Karpas-422 (cell line): Measurements from ENCODE around the gene AQP2. TPM values are rescaled to one million over a fixed set of nuclear protein-coding genes. Genes with fewer than 3 reads are reported as not detected.

Experiments used
- DNase-seq: peaks from one replicate; pipeline ENCODE4 v3.0.0-alpha.2; 2015
- H2AFZ ChIP-seq: fragments of 200-600 bp; sonication (generic); 2 replicates; pipeline ENCODE4 v1.6.1; 2014; ENCODE audit warnings: antibody characterized with exemption, low read length, mixed read lengths
- H3K27ac ChIP-seq: fragments of 200-600 bp; sonication (generic); 2 replicates; pipeline ENCODE4 v1.5.1; 2014; ENCODE audit warnings: mild to moderate bottlenecking, low read length, moderate library complexity
- H3K27me3 ChIP-seq: fragments of 200-600 bp; sonication (generic); 2 replicates; pipeline ENCODE4 v1.6.1; 2014; ENCODE audit warnings: low read length, mixed read lengths
- H3K36me3 ChIP-seq: fragments of 200-600 bp; sonication (generic); 2 replicates; pipeline ENCODE4 v1.6.1; 2014; ENCODE audit warnings: low read length, mixed read lengths; ENCODE audit not compliant: insufficient read depth
- H3K4me1 ChIP-seq: fragments of 200-600 bp; sonication (generic); 2 replicates; pipeline ENCODE4 v1.6.1; 2014; ENCODE audit warnings: mild to moderate bottlenecking, low read length, mixed read lengths
- H3K4me2 ChIP-seq: fragments of 200-600 bp; sonication (generic); 2 replicates; pipeline ENCODE4 v1.6.1; 2014; ENCODE audit warnings: low read length, low read depth, mild to moderate bottlenecking; ENCODE audit not compliant: poor library complexity, severe bottlenecking
- H3K4me3 ChIP-seq: fragments of 200-600 bp; sonication (generic); 2 replicates; pipeline ENCODE4 v1.5.1; 2014; ENCODE audit warnings: mild to moderate bottlenecking, antibody characterized with exemption, low read length, mixed read lengths
- H3K79me2 ChIP-seq: fragments of 200-600 bp; sonication (generic); 2 replicates; pipeline ENCODE4 v1.6.1; 2014; ENCODE audit warnings: mild to moderate bottlenecking, low read length, mixed read lengths
- H3K9ac ChIP-seq: fragments of 200-600 bp; sonication (generic); 2 replicates; pipeline ENCODE4 v1.6.0; 2014; ENCODE audit warnings: low read length
- H3K9me2 ChIP-seq: fragments of 200-600 bp; sonication (generic), shearing (Covaris generic); replicated peaks from 2 replicates; pipeline ENCODE4 v1.6.0; 2014; ENCODE audit warnings: mild to moderate bottlenecking, low read length, moderate library complexity; ENCODE audit not compliant: insufficient read depth
- H3K9me3 ChIP-seq: fragments of 300-700, 200-600 bp; sonication (generic); 2 replicates; pipeline ENCODE4 v1.6.1; 2014; ENCODE audit warnings: low read length, mixed read lengths
- H4K20me1 ChIP-seq: fragments of 200-600 bp; sonication (generic); 2 replicates; pipeline ENCODE4 v1.6.1; 2014; ENCODE audit warnings: mild to moderate bottlenecking, antibody characterized with exemption, low read length, low read depth; ENCODE audit not compliant: insufficient read depth
- total RNA-seq: library from RNA; depleted of rRNA; stranded (reverse); fragments of >200 nt; shearing (Covaris generic); gene quantifications from 2 replicates; pipeline ENCODE4 v1.2.3, GENCODE V29; 2014; ENCODE audit warnings: low replicate concordance; rRNA removed

AQP2 gene, protein sequence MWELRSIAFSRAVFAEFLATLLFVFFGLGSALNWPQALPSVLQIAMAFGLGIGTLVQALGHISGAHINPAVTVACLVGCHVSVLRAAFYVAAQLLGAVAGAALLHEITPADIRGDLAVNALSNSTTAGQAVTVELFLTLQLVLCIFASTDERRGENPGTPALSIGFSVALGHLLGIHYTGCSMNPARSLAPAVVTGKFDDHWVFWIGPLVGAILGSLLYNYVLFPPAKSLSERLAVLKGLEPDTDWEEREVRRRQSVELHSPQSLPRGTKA
- total RNA-seq, result 0.07 and 0.63 TPM in 2 replicates

DNA sequence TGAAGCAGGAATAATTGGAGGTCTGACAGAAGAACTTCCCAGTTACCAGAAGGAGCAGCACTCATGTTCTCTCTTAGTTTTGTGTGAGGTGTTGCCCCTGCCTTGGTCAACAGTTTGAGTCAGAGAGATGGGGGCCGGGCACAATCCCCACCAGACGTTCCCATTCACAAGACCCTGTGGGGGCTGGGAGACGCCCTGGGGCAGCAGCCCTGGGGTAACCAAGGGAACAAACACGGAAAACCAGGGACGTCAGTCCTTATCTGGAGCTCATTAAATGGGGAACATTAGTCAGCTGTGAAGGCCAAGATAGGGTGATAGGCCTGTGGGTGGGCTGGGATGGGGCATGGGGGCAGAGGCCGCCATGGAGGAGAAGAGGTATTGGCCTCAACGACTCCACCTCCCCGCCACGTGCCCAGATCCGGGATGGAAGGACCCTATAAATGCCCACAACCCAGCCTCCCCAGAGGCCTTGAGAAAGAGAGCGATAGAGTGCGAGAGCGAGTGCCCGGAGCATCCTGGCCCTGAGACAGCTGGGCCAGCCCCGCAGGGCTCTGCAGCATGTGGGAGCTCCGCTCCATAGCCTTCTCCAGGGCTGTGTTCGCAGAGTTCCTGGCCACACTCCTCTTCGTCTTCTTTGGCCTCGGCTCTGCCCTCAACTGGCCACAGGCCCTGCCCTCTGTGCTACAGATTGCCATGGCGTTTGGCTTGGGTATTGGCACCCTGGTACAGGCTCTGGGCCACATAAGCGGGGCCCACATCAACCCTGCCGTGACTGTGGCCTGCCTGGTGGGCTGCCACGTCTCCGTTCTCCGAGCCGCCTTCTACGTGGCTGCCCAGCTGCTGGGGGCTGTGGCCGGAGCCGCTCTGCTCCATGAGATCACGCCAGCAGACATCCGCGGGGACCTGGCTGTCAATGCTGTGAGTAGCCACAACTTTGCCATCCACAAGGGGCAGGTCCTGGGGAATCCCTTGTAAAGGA, at the start of gene AQP2:
Gene AQP2, plus strand, starts transcription at position 465 of the 979 bp plus-strand sequence. Its CDS starts 94 bp downstream, at position 559.
- no peak for DNase-seq
- peaks cover 100% of the 10 kb centered on the region for H3K4me1 ChIP-seq

DNA sequence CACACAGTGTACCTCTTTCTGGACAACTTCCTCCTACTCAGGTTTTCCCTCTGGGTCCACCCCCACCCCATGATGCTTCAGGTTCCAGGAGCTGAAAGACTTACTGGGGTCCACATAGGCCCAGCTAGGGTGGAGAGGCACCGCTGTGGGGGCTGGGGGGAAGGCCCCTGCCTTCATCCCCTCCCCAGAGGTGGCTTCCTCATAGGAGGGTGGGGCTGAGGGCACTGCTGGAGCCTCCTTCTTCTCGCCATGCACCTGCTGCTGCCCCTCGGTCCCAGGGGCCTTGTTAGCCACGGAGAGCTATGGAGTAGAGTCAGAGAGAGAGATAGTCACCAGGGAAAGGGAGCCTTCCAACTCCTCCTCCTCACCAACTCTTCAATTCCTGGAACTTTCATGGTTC, 49.5 kb upstream of the AQP2 start:
- Histone ChIP-seq H3K9me2 (no peaks in the 10 kb centered on the region), H3K36me3 (no peaks in the 10 kb centered on the region), H2AFZ (no peak overlapping the region), H3K27ac (peak overlapping the region; percentile 77), H3K9ac (no peak overlapping the region), H3K27me3 (no peaks in the 10 kb centered on the region), H4K20me1 (no peaks in the 10 kb centered on the region), H3K4me2 (peak overlapping the region; percentile 79), H3K4me1 (peaks cover 85% of the 10 kb centered on the region), H3K79me2 (no peaks in the 10 kb centered on the region), H3K4me3 (no peak overlapping the region), H3K9me3 (no peaks in the 10 kb centered on the region)
- DNase-seq, result no peak

More for the DNA sequence above, at the start of gene AQP2:
- Histone ChIP-seq H3K4me2 (peak within 1 kb of the TSS; percentile 62), H3K9me2 (no peaks in the 10 kb centered on the region), H3K36me3 (no peaks in the 10 kb centered on the region), H2AFZ (no peak within 1 kb of the TSS), H3K27ac (peak within 1 kb of the TSS; percentile 99), H3K9ac (peak within 1 kb of the TSS; percentile 72), H3K79me2 (no peaks in the 10 kb centered on the region), H4K20me1 (no peaks in the 10 kb centered on the region), H3K9me3 (no peaks in the 10 kb centered on the region), H3K27me3 (no peaks in the 10 kb centered on the region), H3K4me3 (peak within 1 kb of the TSS; percentile 36; the same call in 1 of the 2 replicates)

DNA sequence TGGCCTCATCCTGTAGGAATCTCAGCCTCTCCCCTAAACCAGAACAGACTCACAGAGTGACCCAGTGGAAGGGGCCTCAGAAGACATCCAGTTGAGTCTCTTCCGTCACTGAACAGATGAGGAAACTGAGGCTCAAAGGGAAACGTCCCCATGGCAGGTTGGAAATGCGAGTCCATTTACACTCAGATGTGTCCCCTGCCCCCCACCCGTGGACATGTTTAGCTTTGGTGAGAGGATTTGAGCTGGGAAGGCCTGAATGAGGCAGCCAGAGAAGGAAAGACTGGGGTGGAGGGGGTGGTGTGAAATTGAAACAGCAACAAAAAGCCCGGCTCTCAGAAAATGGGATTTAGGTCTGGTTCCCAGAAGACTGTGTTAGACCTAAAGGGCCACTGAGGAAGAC, 48.6 kb upstream of the AQP2 start:
- no peaks in the 10 kb centered on the region for H4K20me1 ChIP-seq
- no peak for DNase-seq
- no peaks in the 10 kb centered on the region for H3K9me3 ChIP-seq
- H2AFZ ChIP-seq, result no peak overlapping the region
- H3K4me1 ChIP-seq, result peaks cover 75% of the 10 kb centered on the region
- peak overlapping the region; percentile 77 for H3K27ac ChIP-seq
- no peaks in the 10 kb centered on the region for H3K36me3 ChIP-seq
- H3K4me3 ChIP-seq, result peak overlapping the region; percentile 68
- H3K27me3 ChIP-seq, result no peaks in the 10 kb centered on the region
- no peaks in the 10 kb centered on the region for H3K79me2 ChIP-seq
- H3K4me2 ChIP-seq, result peak overlapping the region; percentile 79
- H3K9ac ChIP-seq, result peak overlapping the region; percentile 76
- no peaks in the 10 kb centered on the region for H3K9me2 ChIP-seq

DNA sequence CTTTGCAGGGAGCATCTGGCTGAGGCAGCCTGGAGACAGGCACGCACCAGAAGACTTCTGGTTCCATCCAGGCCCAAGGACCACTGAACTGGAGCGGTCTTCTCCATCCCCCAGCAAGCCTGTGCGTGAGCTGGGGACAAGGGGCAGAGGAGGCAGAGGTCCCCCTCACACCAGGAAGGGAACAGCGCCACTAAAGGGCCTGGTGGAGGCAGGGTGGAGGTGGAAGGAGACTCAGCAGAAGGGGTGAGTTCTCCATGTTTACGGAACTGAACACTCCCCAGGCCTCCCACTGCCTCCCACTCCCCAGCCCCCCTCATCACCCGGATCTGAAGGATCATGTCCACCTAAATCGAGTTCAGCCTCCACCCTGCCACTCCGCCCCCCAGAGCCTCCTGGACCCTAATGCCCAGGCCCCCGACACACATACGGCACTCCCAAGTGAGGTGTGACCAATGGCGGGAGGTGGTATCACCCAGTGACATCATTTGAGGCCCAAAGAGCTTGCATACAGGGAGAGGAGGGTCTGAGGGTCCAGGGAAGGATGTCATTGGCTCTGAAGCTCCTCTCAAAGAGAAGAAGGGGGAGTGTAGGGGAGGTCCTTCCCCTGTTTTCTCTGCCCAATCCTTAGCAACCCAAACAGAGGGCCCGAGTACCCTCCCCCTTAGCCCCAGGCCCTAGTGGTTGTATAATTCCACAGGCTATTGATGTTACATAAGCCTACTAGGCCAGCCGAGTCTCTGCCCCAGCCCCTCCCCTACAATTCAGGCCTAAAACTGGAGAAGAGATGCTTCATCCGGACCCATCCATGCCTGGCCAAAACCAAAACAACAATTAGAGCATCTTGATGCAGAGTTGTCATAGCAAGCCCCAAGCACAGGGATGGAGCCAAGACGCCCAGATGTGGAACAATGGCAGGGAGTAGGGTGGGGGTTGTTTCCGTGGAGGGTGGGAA, 47.9 kb upstream of the AQP2 start:
- Histone ChIP-seq H3K9me3 (no peaks in the 10 kb centered on the region), H3K36me3 (no peaks in the 10 kb centered on the region), H3K79me2 (no peaks in the 10 kb centered on the region), H3K4me1 (peaks cover 75% of the 10 kb centered on the region), H2AFZ (no peak overlapping the region), H3K4me2 (peak overlapping the region; percentile 79), H3K27ac (peak overlapping the region; percentile 77), H3K27me3 (no peaks in the 10 kb centered on the region), H3K4me3 (peak overlapping the region; percentile 68), H3K9me2 (no peaks in the 10 kb centered on the region), H3K9ac (peak overlapping the region; percentile 76), H4K20me1 (no peaks in the 10 kb centered on the region)
- DNase-seq, result peak; percentile 85

DNA sequence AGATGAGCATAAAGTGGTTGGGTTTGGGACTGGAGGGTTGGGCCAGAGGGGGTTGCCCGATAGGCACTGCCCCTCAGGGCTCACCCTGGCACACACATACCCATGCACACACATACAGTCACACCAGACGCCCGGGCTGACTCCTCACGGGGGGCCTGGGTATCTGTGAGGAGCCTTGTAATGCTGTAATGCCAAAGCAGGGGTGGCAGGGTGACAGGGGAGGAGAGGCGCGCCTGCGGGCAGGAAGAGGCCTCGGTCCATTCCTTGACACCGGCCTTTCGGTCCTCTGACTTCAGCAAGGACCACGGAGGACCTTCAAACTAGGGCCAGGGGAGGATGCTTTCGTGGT, 47.2 kb upstream of the AQP2 start:
- no peaks in the 10 kb centered on the region for H3K36me3 ChIP-seq
- peak overlapping the region; percentile 68 for H3K4me3 ChIP-seq
- no peaks in the 10 kb centered on the region for H3K79me2 ChIP-seq
- no peak for DNase-seq
- H3K27ac ChIP-seq, result peak overlapping the region; percentile 77
- H3K9me2 ChIP-seq, result no peaks in the 10 kb centered on the region
- no peaks in the 10 kb centered on the region for H3K9me3 ChIP-seq
- peak overlapping the region; percentile 76 for H3K9ac ChIP-seq
- H3K4me1 ChIP-seq, result peaks cover 68% of the 10 kb centered on the region
- H4K20me1 ChIP-seq, result no peaks in the 10 kb centered on the region
- no peaks in the 10 kb centered on the region for H3K27me3 ChIP-seq
- H3K4me2 ChIP-seq, result peak overlapping the region; percentile 79
- no peak overlapping the region for H2AFZ ChIP-seq

DNA sequence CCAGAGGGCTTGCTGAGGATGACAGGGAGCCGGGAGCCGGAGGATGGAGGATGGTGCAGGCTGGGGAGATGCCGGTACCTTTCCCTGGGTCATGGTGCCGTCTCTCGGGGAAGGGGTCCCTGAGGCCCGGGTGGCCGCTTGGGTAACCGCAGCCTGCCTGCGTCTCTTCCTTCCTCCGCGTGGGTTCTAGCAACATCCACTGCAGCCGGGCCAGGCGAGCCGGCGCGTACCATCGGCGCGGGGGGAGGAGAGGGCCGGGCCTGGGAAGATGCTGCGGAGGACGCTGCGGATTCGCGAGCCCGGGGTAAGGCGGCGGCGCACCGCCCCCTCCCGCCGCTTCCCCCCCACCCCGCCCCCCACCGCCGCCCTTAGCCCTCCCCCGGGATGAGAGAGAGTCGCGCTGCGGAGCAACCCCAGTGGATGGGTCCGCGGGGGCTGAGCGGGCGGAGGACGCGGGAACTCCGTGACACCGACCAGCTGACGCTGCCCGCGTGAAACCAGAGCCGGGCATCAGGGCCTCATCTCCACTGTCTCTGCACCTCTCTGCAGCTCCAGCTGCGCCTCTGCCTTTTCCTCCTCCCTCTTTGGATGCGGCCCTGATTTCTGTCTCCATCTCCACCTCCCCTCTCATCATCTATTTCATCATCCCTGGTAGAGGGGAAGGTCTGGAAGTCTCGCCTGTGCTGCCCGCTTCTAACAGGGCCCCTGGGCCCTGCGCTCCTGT, 46.7 kb upstream of the AQP2 start, which contains the start of gene FAIM2:
Gene FAIM2, minus strand, starts transcription at position 201 of the 724 bp plus-strand sequence. Its CDS starts 108 bp downstream, at position 93.
- H2AFZ ChIP-seq, result no peak within 1 kb of the TSS
- peak within 1 kb of the TSS; percentile 81 for H3K9ac ChIP-seq
- DNase-seq, result peak; percentile 78
- no peaks in the 10 kb centered on the region for H3K9me2 ChIP-seq
- no peaks in the 10 kb centered on the region for H3K27me3 ChIP-seq
- H3K4me3 ChIP-seq, result peak within 1 kb of the TSS; percentile 68
- H3K36me3 ChIP-seq, result no peaks in the 10 kb centered on the region
- H3K4me1 ChIP-seq, result peaks cover 63% of the 10 kb centered on the region
- no peaks in the 10 kb centered on the region for H3K79me2 ChIP-seq
- no peaks in the 10 kb centered on the region for H3K9me3 ChIP-seq
- peak within 1 kb of the TSS; percentile 79 for H3K4me2 ChIP-seq
- H4K20me1 ChIP-seq, result no peaks in the 10 kb centered on the region
- peak within 1 kb of the TSS; percentile 77 for H3K27ac ChIP-seq

DNA sequence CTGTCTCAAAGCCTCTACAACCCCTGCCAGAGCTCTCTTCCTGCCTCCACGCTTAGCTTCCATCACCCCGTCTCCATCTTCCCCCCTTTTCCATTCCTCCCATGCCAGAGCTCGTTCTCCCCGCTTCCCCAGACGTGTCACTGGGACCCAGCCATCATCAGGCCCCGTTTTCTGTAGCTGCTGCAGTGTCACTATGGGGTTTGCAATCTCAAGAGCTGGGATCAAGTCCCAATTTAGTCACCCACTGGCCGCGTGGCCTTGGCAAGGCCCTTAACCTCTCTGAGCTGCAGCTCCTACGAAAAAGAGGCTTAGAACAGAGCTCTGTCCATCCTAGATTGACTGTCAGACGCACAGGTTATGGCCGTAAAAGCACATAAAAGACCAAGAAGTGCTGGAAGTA, 45.9 kb upstream of the AQP2 start:
- Histone ChIP-seq H3K9me2 (no peaks in the 10 kb centered on the region), H3K4me1 (peaks cover 57% of the 10 kb centered on the region), H3K79me2 (no peaks in the 10 kb centered on the region), H3K27me3 (no peaks in the 10 kb centered on the region), H3K9ac (peak overlapping the region; percentile 81), H3K36me3 (no peaks in the 10 kb centered on the region), H3K4me3 (peak overlapping the region; percentile 64), H2AFZ (no peak overlapping the region), H3K4me2 (peak overlapping the region; percentile 76), H3K9me3 (no peaks in the 10 kb centered on the region), H4K20me1 (no peaks in the 10 kb centered on the region), H3K27ac (peak overlapping the region; percentile 75)
- no peak for DNase-seq
